VCaP (cell line): Measurements from ENCODE around the gene MYO16.

ENCODE experiments used
- H3K27ac ChIP-seq: fragments of 450-650 bp; 2 replicates; pipeline ENCODE4 v1.5.1; 2017
- CTCF ChIP-seq: fragments of 450-650 bp; conservative IDR thresholded peaks from 2 replicates; pipeline ENCODE4 v1.5.1; 2017; ENCODE audit warnings: mild to moderate bottlenecking, moderate library complexity

The MYO16 gene

GRCh38 chr13:109249780-109250528 is 620.5 kb downstream of the MYO16 start:
- TF ChIP-seq CTCF: no peak

GRCh38 chr13:109251956-109252355 is 622.5 kb downstream of the MYO16 start:
- no peak for TF ChIP-seq CTCF
- no peak overlapping the region for H3K27ac ChIP-seq

More at GRCh38 chr13:109249780-109250528, 620.5 kb downstream of the MYO16 start:
- no peak overlapping the region for H3K27ac ChIP-seq

- no peak for TF ChIP-seq CTCF
- H3K27ac ChIP-seq: no peak overlapping the region
Observed at GRCh38 chr13:109253316-109253715, 623.9 kb downstream of the MYO16 start.

GRCh38 chr13:109254274-109254673 is 624.9 kb downstream of the MYO16 start:
- TF ChIP-seq CTCF: no peak
- no peak overlapping the region for H3K27ac ChIP-seq

GRCh38 chr13:109255141-109255856 is 625.9 kb downstream of the MYO16 start:
- no peak for TF ChIP-seq CTCF

GRCh38 chr13:109256866-109257760 is 627.7 kb downstream of the MYO16 start:
- H3K27ac ChIP-seq: no peak overlapping the region
- no peak for TF ChIP-seq CTCF

More at GRCh38 chr13:109255141-109255856, 625.9 kb downstream of the MYO16 start:
- no peak overlapping the region for H3K27ac ChIP-seq
